GM23338 (cell line): ENCODE data around the gene LYPD5. TPM values are rescaled to one million over a fixed set of nuclear protein-coding genes. Genes with fewer than 3 reads are reported as not detected.

Experiments used
- CREB1 ChIP-seq: fragments of 250-450 bp; sonication (Bioruptor Pico); IDR thresholded peaks from 2 replicates; pipeline ENCODE4 v1.5.0; 2020; ENCODE audit warnings: low read depth, mild to moderate bottlenecking, moderate library complexity
- EZH2 ChIP-seq: fragments of 200-600 bp; sonication (generic); IDR thresholded peaks from one replicate; pipeline ENCODE4 v1.8.0; 2017; ENCODE audit warnings: antibody characterized with exemption, mild to moderate bottlenecking, low read depth; ENCODE audit not compliant: unreplicated experiment
- EZH2phosphoT487 ChIP-seq: fragments of 200-600 bp; sonication (generic); IDR thresholded peaks from one replicate; pipeline ENCODE4 v1.8.1; 2018; ENCODE audit warnings: antibody characterized with exemption; ENCODE audit not compliant: unreplicated experiment
- JUNB ChIP-seq: IDR thresholded peaks from one replicate; pipeline ENCODE4 v1.6.1; 2016; ENCODE audit warnings: antibody characterized with exemption; ENCODE audit not compliant: unreplicated experiment
- NANOG ChIP-seq: IDR thresholded peaks from 2 replicates; pipeline ENCODE4 v1.6.1; 2016; ENCODE audit warnings: antibody characterized with exemption, borderline replicate concordance
- POLR2AphosphoS5 ChIP-seq: IDR thresholded peaks from 2 replicates; pipeline ENCODE4 v1.6.1; 2016; ENCODE audit warnings: antibody characterized with exemption, low read depth
- STAT1 ChIP-seq: IDR thresholded peaks from one replicate; pipeline ENCODE4 v1.6.1; 2016; ENCODE audit warnings: antibody characterized with exemption; ENCODE audit not compliant: unreplicated experiment
- ZNF114 ChIP-seq: fragments of 250-450 bp; sonication (Bioruptor Pico); IDR thresholded peaks from 2 replicates; pipeline ENCODE4 v1.5.0; 2020; ENCODE audit warnings: mild to moderate bottlenecking, moderate library complexity
- ZNF331 ChIP-seq: fragments of 250-450 bp; sonication (Bioruptor Pico); IDR thresholded peaks from 2 replicates; pipeline ENCODE4 v1.5.0; 2020; ENCODE audit warnings: low read depth, mild to moderate bottlenecking, moderate library complexity
- polyA plus RNA-seq: library from polyadenylated mRNA; unstranded; fragments of >200 nt; fragmentation: Nextera tagmentation; extraction: Ambion mirVana; gene quantifications from 2 replicates; pipeline ENCODE4 v1.2.1, GENCODE V29; 2016
- total RNA-seq: library from RNA; depleted of rRNA; stranded (reverse); fragments of >200 nt; shearing (Covaris generic); gene quantifications from 2 replicates; pipeline ENCODE4 v1.2.3, GENCODE V29; 2014
- TF ChIP-seq, protein P1 (sequence below): fragments of 250-450 bp; sonication (Bioruptor Pico); IDR thresholded peaks from 2 replicates; pipeline ENCODE4 v1.5.0; 2020; ENCODE audit warnings: mild to moderate bottlenecking, moderate library complexity
- TF ChIP-seq, protein P2 (sequence below), 2 experiments: fragments of 200-600 bp in 1 of 2; sonication (generic) in 1 of 2; conservative IDR thresholded peaks; 2 replicates each; pipeline versions ENCODE4 v1.5.1 to v1.6.1; 2016 to 2017; ENCODE audit warnings: antibody characterized with exemption in 2 of 2, low read depth in 2 of 2, mild to moderate bottlenecking in 2 of 2, moderate library complexity in 1 of 2
- TF ChIP-seq, protein P3 (sequence below): IDR thresholded peaks from one replicate; pipeline ENCODE4 v1.6.1; 2018; ENCODE audit warnings: antibody characterized with exemption; ENCODE audit not compliant: unreplicated experiment

The LYPD5 gene
- total and polyA plus RNA-seq, 2 experiments from 2014 or later = 1.1 to 1.5 TPM

DNA sequence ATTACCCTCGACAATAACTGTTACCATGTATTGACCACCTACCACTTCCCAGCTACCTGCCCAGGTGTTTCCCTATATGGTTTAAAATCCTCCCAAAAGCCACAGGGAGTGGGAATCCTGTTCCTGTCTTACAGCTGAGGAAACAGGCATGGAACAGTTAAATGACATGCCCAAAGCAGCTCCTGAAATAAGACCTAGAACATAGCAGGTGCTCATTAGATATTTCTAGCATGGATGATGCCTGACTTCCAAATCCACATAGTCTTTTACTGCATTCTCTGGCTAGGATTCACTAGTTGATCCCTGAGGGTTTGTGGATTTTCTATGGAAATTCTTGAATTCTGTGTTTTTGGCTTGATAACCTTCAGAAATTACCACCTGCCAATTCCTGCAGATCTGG is 34.4 kb downstream of the LYPD5 start (continued):
- TF ChIP-seq, protein P1, sequence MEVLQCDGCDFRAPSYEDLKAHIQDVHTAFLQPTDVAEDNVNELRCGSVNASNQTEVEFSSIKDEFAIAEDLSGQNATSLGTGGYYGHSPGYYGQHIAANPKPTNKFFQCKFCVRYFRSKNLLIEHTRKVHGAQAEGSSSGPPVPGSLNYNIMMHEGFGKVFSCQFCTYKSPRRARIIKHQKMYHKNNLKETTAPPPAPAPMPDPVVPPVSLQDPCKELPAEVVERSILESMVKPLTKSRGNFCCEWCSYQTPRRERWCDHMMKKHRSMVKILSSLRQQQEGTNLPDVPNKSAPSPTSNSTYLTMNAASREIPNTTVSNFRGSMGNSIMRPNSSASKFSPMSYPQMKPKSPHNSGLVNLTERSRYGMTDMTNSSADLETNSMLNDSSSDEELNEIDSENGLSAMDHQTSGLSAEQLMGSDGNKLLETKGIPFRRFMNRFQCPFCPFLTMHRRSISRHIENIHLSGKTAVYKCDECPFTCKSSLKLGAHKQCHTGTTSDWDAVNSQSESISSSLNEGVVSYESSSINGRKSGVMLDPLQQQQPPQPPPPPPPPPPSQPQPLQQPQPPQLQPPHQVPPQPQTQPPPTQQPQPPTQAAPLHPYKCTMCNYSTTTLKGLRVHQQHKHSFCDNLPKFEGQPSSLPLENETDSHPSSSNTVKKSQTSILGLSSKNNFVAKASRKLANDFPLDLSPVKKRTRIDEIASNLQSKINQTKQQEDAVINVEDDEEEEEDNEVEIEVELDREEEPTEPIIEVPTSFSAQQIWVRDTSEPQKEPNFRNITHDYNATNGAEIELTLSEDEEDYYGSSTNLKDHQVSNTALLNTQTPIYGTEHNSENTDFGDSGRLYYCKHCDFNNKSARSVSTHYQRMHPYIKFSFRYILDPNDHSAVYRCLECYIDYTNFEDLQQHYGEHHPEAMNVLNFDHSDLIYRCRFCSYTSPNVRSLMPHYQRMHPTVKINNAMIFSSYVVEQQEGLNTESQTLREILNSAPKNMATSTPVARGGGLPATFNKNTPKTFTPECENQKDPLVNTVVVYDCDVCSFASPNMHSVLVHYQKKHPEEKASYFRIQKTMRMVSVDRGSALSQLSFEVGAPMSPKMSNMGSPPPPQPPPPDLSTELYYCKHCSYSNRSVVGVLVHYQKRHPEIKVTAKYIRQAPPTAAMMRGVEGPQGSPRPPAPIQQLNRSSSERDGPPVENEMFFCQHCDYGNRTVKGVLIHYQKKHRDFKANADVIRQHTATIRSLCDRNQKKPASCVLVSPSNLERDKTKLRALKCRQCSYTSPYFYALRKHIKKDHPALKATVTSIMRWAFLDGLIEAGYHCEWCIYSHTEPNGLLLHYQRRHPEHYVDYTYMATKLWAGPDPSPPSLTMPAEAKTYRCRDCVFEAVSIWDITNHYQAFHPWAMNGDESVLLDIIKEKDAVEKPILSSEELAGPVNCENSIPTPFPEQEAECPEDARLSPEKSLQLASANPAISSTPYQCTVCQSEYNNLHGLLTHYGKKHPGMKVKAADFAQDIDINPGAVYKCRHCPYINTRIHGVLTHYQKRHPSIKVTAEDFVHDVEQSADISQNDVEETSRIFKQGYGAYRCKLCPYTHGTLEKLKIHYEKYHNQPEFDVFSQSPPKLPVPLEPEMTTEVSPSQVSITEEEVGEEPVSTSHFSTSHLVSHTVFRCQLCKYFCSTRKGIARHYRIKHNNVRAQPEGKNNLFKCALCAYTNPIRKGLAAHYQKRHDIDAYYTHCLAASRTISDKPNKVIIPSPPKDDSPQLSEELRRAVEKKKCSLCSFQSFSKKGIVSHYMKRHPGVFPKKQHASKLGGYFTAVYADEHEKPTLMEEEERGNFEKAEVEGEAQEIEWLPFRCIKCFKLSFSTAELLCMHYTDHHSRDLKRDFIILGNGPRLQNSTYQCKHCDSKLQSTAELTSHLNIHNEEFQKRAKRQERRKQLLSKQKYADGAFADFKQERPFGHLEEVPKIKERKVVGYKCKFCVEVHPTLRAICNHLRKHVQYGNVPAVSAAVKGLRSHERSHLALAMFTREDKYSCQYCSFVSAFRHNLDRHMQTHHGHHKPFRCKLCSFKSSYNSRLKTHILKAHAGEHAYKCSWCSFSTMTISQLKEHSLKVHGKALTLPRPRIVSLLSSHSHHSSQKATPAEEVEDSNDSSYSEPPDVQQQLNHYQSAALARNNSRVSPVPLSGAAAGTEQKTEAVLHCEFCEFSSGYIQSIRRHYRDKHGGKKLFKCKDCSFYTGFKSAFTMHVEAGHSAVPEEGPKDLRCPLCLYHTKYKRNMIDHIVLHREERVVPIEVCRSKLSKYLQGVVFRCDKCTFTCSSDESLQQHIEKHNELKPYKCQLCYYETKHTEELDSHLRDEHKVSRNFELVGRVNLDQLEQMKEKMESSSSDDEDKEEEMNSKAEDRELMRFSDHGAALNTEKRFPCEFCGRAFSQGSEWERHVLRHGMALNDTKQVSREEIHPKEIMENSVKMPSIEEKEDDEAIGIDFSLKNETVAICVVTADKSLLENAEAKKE (CRISPR knock-in tag) = no peak
- TF ChIP-seq CREB1 (CRISPR knock-in tag) (no peak), JUNB (no peak), POLR2AphosphoS5 (no peak), EZH2 (no peak), EZH2phosphoT487 (no peak), NANOG (no peak), ZNF331 (no peak), STAT1 (no peak), ZNF114 (CRISPR knock-in tag) (no peak)
- TF ChIP-seq, protein P2, sequence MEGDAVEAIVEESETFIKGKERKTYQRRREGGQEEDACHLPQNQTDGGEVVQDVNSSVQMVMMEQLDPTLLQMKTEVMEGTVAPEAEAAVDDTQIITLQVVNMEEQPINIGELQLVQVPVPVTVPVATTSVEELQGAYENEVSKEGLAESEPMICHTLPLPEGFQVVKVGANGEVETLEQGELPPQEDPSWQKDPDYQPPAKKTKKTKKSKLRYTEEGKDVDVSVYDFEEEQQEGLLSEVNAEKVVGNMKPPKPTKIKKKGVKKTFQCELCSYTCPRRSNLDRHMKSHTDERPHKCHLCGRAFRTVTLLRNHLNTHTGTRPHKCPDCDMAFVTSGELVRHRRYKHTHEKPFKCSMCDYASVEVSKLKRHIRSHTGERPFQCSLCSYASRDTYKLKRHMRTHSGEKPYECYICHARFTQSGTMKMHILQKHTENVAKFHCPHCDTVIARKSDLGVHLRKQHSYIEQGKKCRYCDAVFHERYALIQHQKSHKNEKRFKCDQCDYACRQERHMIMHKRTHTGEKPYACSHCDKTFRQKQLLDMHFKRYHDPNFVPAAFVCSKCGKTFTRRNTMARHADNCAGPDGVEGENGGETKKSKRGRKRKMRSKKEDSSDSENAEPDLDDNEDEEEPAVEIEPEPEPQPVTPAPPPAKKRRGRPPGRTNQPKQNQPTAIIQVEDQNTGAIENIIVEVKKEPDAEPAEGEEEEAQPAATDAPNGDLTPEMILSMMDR (conservative IDR thresholded peaks at IDR 0.05; ENCODE audit: low read depth in 2 of 2) = no peak
- TF ChIP-seq, protein P3, sequence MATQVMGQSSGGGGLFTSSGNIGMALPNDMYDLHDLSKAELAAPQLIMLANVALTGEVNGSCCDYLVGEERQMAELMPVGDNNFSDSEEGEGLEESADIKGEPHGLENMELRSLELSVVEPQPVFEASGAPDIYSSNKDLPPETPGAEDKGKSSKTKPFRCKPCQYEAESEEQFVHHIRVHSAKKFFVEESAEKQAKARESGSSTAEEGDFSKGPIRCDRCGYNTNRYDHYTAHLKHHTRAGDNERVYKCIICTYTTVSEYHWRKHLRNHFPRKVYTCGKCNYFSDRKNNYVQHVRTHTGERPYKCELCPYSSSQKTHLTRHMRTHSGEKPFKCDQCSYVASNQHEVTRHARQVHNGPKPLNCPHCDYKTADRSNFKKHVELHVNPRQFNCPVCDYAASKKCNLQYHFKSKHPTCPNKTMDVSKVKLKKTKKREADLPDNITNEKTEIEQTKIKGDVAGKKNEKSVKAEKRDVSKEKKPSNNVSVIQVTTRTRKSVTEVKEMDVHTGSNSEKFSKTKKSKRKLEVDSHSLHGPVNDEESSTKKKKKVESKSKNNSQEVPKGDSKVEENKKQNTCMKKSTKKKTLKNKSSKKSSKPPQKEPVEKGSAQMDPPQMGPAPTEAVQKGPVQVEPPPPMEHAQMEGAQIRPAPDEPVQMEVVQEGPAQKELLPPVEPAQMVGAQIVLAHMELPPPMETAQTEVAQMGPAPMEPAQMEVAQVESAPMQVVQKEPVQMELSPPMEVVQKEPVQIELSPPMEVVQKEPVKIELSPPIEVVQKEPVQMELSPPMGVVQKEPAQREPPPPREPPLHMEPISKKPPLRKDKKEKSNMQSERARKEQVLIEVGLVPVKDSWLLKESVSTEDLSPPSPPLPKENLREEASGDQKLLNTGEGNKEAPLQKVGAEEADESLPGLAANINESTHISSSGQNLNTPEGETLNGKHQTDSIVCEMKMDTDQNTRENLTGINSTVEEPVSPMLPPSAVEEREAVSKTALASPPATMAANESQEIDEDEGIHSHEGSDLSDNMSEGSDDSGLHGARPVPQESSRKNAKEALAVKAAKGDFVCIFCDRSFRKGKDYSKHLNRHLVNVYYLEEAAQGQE = no peak
